MM.1S (cell line): ENCODE measurements around the gene CACNA1D.

ENCODE experiments used
- EZH2phosphoT487 ChIP-seq: fragments of 300-600 bp; sonication (generic); IDR thresholded peaks from 2 replicates; pipeline ENCODE4 v1.6.1; 2018; ENCODE audit warnings: antibody characterized with exemption, low read length
- TF ChIP-seq, protein P1 (sequence below): fragments of 300-600 bp; sonication (generic); IDR thresholded peaks from 2 replicates; pipeline ENCODE4 v1.5.1; 2016; ENCODE audit warnings: antibody characterized with exemption, low read length, mixed read lengths

DNA sequence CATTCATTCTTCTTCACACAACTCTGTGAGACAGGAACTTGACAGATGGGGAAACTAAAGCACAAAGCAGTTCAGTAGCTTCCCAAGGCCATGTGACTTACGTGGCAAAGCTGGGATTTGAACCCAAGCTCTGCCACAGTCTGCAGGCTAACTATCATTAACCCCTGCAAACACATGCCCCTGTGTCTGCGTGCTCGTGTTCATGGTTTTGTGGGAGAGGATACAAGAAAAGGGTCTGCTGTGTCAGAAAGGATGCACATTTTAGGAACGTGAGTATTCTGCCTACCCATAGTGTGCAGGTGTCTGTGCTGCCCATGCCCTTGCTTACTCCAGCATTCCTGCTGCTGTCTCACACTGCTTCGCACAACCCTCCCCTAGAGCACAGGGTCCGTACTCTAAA is 214.8 kb downstream of the CACNA1D start:
- TF ChIP-seq, protein P1, sequence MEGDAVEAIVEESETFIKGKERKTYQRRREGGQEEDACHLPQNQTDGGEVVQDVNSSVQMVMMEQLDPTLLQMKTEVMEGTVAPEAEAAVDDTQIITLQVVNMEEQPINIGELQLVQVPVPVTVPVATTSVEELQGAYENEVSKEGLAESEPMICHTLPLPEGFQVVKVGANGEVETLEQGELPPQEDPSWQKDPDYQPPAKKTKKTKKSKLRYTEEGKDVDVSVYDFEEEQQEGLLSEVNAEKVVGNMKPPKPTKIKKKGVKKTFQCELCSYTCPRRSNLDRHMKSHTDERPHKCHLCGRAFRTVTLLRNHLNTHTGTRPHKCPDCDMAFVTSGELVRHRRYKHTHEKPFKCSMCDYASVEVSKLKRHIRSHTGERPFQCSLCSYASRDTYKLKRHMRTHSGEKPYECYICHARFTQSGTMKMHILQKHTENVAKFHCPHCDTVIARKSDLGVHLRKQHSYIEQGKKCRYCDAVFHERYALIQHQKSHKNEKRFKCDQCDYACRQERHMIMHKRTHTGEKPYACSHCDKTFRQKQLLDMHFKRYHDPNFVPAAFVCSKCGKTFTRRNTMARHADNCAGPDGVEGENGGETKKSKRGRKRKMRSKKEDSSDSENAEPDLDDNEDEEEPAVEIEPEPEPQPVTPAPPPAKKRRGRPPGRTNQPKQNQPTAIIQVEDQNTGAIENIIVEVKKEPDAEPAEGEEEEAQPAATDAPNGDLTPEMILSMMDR = no peak
- TF ChIP-seq EZH2phosphoT487 = no peak
